ENCODE data around the gene AMZ1.

AMZ1 gene

GRCh38 chr7:2651847-2652735, 35.9 kb upstream of the AMZ1 start:
- no peak for DNase-seq

- no peak for DNase-seq
These were observed 35.3 kb upstream of the AMZ1 start for GRCh38 chr7:2652736-2653060.

GRCh38 chr7:2654059-2654458, 33.9 kb upstream of the AMZ1 start:
- DNase-seq, result no peak

GRCh38 chr7:2655870-2656614, 32.0 kb upstream of the AMZ1 start:
- no peak for DNase-seq

GRCh38 chr7:2657208-2657607, 30.8 kb upstream of the AMZ1 start:
- DNase-seq, result no peak

- no peak for DNase-seq
These were observed 29.9 kb upstream of the AMZ1 start for GRCh38 chr7:2657920-2658671.

GRCh38 chr7:2658941-2659340, 29.1 kb upstream of the AMZ1 start:
- no peak for DNase-seq

- DNase-seq, result no peak
These were observed 28.2 kb upstream of the AMZ1 start for GRCh38 chr7:2659556-2660358.

GRCh38 chr7:2660359-2661095, 27.5 kb upstream of the AMZ1 start:
- no peak for DNase-seq

- no peak for DNase-seq
These were observed 26.9 kb upstream of the AMZ1 start for GRCh38 chr7:2661096-2661449.

GRCh38 chr7:2661602-2662272, 26.3 kb upstream of the AMZ1 start:
- no peak for DNase-seq

GRCh38 chr7:2662273-2663120, 25.5 kb upstream of the AMZ1 start:
- DNase-seq, result no peak

GRCh38 chr7:2663121-2663886, 24.7 kb upstream of the AMZ1 start:
- DNase-seq, result no peak

- no peak for DNase-seq
These were observed 24.0 kb upstream of the AMZ1 start for GRCh38 chr7:2663960-2664359.

GRCh38 chr7:2665359-2665791, 22.6 kb upstream of the AMZ1 start:
- DNase-seq, result no peak

GRCh38 chr7:2666155-2666554, 21.8 kb upstream of the AMZ1 start:
- no peak for DNase-seq

- no peak for DNase-seq
These were observed 21.3 kb upstream of the AMZ1 start for GRCh38 chr7:2666588-2667250.

- no peak for DNase-seq
These were observed 20.2 kb upstream of the AMZ1 start for GRCh38 chr7:2667843-2668242.

- DNase-seq, result no peak
These were observed 19.6 kb upstream of the AMZ1 start for GRCh38 chr7:2668401-2668800.

All from AML-193 (cell line).